ENCODE data around the gene STON2.
"Not testable (repeated sequence)": the region's sequence is repeated elsewhere in the genome, so short reads cannot be mapped to it uniquely, and the experiment has no call there.

STON2 gene

DNA sequence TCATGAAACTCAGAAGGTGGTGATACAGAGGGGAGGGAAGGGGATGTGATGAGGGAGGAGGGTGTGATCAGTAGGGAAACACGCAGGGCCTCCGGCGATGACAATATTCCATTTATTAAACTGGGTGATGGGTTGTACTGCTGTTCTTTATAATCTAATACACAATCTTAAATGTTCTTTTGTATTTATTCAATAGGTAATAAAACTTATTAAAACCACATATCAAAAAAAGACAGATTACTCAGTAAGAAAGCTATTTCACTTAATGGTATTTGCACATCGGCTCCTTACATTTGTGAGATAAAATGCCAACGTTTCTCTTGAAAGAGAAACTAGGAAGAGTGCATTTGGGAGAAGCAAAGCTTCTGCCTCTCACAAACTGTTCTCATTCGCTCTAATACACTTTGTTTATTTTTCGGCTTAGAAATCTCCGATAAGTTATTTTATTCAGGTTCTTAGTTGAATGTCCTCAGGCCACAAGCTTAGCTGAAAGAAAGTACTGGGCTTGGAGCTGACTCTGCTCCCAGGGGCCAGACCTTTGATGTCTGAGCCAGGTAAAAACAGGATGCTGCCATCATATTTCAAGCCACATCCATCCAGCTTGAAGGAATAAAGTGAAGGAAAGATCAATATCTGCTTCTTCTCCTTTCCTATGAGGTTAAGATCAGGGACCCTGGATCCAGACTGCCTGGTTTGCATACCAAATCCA lies 17.5 kb downstream of the STON2 start:
- no peak for DNase-seq (ENCODE audit: low spot score)

DNA sequence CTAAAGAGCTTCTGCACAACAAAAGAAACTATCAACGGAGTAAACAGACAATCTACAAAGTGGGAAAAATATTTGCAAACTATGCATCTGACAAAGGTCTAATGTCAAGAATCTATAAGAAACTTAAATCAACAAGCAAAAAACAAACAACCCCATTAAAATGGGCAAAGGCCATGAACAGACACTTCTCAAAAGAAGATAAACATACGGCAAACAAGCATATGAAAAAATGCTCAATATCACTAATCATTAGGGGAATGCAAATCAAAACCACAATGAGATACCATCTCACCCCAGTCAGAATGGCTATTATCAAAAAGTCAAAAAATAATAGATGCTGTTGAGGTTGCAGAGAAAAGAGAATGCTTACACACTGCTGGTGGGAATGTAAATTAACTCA lies 20.1 kb downstream of the STON2 start:
- DNase-seq (ENCODE audit: low spot score), result not testable (repeated sequence)

DNA sequence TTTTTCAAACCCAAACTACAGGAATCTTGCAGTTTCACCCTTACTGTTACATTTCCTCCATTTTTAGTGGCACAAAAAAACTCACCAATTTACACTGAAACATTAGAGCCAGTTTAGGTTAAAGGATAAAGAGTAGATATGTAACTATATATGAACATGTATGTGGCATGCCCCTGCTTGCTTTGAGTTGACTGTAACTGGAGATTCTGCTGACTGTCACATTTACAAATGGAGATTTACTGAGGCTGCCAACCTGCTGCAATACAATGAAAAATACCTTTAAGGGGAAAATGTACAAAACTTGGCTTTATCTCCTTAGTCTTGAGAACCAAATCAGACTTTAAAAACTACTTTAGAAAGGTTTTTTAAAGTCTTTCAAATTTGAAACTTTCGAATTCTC lies 28.3 kb downstream of the STON2 start:
- DNase-seq (ENCODE audit: low spot score), result no peak

DNA sequence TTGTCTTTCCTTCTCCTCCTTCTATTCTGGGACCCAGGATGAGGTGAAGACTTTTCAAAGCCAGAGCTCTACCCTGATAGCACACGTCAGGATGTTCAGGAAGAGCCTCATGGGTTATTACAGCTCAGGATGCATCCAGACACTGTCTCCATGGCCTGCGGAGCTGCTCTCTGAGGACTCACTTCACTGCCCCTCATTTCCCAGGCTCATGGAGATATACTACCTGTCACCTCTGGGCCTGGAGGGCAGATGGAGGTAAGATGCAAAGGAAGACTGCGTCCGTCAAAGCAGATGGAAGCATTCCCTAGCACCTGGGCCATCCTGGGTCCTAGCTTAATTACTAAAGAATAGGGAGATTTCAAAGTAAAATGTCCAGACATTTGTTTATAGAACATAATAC lies 32.6 kb downstream of the STON2 start:
- no peak for DNase-seq (ENCODE audit: low spot score)

DNA sequence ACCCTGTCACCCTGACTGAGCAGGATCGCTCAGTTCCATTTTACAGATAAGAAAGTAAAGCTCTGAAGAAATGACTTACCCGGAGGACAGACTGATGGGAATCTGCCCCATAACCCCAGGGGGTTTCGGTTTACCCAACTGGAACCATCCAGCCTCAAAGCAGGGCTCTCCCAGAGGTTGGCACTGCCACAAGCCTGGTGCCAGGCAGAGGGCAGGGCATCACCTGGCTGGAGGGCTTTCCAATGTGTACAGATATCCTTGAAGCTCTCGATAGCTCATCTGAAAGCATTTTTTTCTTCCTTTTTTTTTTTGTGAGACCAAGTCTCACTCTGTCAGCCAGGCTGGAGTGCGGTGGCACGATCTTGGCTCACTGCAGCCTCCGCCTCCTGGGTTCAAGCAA lies 33.2 kb downstream of the STON2 start:
- DNase-seq (ENCODE audit: low spot score), result no peak

DNA sequence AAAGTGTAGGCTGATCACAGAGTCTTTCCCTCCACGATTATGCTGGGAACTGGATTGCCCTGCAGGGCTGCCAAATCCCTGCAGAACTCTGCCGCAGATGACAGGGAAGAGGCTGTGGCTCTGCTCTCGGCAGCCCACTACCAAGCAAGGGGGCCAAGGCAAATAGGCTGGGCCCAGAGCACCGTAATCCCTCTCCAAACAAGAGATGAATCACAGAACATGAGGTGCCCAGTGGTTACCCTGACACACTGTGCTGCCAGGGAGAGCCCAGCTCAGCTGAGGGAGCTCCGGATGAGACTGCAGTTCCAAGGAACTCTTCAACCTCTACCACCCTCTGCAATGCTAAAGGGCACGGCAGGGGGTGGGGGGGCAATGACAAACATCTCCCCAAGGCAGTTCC lies 33.9 kb downstream of the STON2 start:
- DNase-seq (ENCODE audit: low spot score), result no peak

DNA sequence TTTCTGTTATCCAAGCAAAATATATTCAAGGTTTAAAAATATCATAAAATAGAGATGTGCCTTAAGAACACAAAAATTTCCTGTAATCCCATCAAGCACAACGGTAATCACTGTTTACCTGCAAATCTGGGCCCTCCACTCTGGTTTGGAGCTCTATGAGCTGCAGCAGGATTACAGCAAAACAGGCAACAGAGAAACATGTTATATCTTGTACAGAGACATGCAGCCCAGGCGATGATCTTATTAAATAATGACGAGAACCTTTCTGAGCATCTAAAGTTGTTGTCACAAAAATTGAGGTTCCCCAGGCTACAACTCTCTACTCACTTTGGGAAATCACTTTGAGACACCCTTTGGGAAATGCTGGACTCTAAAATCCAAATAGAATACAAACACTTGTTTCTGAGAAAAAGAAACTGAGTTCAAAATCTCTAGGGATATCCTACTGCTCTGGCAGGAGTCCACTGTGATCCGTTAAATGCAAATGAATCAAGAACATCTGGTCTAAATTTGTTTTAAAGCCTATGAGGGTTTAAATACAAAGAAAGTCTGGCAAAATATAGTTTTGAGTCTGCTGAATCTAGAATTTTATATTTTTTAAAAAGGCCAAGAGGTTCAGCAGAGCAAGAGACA lies 36.3 kb downstream of the STON2 start:
- no peak for DNase-seq (ENCODE audit: low spot score)

DNA sequence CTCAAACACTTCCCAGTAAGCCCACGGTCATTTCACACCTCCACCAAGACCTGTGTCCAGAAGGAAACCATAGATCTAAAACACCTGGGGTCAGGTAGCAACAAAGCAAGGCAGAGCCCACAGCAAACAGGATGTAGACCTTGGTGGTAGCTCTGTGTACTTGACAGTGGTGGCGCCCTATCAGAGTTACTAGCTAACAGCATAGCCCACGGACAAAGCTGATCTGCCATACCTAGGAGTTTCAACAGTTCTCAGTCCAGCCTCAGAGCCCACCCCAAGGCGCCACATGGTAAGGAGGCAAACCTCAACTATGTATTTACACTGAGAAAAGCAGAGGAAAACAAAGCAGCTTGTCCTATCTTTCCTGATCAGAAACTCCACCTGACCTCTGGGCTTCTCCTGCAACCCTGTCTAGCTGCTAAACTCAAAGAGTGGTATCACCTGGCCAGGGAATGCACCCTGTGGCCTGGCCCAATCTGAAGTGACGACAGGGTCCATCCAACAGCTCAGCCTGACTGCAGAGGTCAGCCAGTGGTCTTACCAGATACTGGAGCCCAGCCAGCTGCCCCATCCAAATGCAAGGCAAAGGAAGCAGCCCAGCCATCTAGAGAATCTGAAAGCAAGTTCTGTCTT lies 46.3 kb downstream of the STON2 start:
- no peak for DNase-seq (ENCODE audit: low spot score)

DNA sequence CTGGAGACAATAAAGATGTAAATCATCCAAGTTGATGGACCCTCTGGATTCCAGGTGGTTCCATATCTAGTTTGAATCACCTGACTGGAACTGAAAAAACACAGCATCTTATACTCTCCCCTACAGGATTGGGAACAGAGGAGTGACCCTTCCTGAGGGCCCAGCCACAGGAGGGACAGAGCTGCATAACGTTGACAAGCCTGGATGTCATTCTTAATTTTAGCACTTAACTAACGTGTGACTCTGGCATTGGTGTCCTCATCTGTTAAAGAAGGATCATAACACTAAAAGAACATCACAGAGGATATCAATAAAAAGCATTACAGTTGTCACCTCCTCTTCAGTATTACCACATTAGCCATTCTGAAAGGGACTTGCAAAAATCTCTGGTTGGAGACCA lies 47.7 kb downstream of the STON2 start:
- DNase-seq (ENCODE audit: low spot score), result no peak

DNA sequence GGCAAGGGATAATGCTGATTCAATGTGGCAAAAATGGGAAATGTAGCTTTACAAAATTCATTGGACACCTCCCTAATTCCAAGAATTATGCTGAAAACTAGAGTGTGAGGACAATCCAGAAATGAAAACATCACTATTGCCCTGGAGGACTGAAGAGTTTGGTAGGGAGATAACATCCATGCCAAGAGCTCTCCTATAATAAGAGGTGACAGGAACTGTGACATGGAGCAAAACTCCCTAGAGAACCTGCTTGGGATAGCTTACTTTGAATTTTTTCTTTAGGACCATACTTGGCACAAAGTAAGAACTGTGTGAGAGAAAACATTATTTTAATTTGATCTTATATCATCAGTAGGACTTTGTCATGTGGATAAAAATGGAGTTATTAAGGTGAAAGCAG lies 48.9 kb downstream of the STON2 start:
- no peak for DNase-seq (ENCODE audit: low spot score)

DNA sequence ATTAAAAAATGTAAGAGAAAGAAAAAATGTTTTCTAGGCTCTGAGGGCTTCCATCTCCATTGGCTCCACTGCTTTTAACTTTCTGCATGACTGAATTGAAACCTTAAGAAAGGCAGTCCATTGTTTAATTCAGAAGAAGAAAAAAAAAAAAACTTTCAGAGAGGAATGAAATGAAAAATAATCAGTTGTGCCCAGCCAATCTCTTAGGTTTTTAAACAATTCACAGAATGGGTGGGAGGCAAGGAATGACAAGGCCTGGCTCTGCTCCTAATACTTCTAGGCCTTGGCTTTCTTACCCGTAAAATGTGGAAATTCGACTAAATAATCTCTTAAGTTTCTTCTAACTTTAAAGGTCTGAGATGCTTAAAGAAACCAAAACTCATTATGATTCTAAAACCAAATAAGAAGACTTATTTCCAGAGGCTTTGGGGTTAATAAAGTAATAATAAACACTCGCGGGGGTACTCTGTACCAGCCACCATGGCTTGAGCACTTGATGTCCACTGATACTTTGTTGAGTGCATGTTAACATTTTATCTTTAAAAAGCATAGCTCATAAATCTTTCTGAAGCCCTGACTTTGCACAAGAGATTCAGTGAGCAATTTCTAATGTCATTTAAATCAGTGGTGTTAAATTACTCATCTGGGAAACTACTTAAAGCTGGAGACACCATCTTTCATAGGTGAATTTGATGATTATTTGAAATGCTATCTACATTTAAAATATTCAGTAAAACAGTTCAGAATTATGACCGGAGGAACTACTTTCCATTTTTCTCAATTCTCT lies 49.6 kb downstream of the STON2 start:
- no peak for DNase-seq (ENCODE audit: low spot score)

DNA sequence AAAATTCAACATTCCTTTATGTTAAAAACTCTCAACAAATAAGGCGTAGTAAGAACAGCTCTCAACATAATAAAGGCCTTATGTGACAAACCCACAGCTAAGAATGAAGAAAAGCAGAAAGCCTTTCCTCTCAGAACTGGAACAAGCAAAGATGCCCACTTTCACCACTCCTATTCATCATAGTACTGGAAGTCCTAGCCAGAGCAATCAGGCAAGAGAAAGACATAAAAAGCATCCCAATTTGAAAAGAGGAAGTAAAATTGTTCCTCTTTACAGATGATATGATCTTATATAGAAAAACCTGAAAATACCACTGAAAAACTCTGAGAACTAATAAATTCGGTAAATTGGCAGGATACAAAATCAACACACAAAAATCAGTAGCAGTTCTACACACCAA lies 52.1 kb downstream of the STON2 start:
- no peak for DNase-seq (ENCODE audit: low spot score)

DNA sequence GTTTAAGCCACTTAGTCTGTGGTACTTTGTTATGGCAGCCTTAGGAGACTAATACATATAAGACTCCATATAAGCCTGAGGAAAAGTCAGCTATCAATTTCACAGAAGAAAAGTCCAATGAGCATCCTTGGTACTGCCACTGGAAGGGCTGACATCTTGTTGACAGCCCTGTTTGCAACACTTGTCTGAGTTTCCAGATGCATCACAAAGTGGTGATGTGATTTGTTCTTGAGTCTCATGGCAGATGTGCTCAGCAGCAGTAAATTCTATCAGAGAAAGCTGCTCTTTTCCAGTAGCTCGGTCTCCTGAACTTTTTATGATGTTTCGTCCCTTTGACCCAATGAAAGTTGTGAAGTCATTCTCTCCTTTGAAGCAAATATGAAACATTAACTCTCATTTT lies 54.3 kb downstream of the STON2 start:
- DNase-seq (ENCODE audit: low spot score), result no peak

DNA sequence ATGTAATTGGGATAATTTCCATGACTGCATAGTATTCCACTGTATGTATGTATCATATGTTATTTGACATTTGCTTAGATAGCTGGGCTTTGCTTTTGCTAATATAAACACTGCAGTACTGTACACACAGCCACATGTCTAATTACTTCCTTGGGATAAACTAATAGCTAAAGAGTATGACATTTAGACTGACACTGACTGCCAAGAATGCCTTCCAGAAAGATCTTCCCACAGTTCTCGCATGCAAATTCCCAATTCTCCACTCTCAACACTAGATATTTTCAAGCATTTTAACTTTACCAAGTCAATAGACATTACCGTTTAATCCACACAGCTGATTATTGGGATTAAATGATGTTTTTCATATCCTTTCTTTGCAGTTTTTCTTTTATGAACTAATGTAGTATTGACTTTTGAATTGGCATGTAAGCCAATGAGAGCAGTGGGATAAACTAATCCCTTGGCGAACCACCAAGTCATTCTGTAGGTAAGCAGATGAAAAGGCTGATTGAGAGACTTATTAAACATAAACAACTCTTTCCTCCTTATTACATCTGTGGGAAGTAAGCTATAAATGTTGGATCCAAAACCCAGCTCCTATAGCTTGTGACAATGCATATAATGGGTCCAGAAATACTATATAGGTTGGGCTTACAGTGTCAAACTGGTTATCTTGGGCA lies 55.5 kb downstream of the STON2 start:
- DNase-seq (ENCODE audit: low spot score), result no peak

DNA sequence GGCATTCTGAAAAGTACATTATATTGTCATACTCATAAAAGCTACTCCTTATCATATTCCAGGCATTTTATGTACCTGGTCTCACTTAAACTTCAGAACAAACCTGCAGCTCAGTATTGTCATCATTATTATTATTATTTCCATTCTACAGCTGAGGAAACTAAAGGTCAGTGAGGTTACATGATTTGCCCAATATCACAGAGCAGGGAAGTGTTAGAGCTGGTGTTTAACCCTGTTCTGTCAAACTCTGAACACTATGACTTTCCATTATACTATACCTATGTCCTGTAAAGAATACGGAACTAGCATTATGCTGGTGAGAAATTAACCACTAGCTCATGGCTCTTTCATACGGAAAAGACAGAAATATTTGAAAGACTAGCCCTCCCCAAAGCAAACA lies 56.4 kb downstream of the STON2 start:
- no peak for DNase-seq (ENCODE audit: low spot score)

DNA sequence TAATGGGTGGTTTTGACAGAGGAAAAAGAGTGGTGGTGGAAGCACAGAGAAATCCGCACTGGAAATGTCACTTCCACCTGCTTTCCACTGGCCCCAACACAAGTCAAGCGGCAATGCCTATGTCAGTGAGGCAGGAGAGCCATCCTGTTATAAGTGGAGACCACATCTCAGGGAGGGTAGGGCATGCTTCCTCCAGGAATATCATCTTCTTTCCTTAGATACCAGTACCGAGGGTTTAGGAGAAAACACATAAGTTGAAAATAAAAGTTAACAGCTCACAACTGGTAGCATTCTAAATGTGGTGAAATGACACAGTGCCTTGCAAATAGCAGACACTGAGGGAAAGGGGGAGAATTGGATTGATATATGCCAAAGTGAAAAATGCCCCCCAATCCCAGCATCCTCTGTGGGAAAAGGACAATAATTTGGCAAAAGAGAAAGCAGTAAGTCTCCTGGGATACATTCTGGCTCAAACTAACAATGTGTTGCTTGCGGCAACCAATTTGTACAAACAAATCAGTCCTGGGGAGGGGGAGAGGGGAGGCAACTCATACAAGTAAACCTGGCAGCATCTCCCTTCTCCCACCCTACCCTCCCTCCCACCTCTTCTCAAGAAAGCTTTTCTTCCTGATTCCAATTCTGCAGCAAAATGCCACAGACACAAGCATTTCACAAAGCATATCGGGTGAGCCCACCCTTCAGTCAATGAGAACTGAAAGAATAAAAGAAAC lies 57.1 kb downstream of the STON2 start:
- no peak for DNase-seq (ENCODE audit: low spot score)

DNA sequence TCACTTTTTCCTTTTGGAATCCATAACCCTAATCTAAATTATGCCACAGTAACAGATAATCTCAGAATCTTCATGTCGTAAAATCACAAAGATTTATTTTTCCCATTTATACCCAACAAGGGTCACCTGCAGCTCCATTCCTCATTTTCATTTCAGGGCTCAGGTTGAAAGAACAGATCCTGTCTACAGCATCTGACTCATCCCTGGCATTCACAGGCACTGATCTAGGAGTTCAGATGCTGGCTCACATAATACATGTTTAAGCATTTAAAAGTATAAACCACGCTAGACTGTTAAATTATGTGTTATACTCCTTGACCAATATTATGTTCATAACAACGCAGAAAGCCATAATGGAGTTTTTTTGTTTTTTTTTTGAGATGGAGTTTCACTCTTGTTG lies 58.3 kb downstream of the STON2 start:
- no peak for DNase-seq (ENCODE audit: low spot score)

DNA sequence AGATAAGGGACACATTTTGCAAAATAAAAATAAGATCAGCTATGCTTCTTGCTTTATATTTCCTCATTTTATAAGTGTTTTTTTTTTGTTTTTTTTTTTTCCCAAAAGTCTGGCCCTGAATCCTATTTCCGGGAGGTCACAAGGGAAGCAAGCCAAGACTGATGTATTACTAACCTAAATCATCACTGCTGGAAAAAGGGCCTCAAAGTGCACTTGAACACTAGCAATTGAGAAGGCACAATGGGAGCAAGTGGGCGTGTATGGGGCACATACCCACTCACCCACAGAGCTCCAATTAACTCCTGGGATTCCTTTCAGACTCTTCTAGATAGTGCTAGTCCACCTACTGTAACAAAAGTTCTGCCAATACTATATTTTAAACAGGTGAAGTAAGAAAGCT lies 58.8 kb downstream of the STON2 start:
- DNase-seq (ENCODE audit: low spot score), result no peak

DNA sequence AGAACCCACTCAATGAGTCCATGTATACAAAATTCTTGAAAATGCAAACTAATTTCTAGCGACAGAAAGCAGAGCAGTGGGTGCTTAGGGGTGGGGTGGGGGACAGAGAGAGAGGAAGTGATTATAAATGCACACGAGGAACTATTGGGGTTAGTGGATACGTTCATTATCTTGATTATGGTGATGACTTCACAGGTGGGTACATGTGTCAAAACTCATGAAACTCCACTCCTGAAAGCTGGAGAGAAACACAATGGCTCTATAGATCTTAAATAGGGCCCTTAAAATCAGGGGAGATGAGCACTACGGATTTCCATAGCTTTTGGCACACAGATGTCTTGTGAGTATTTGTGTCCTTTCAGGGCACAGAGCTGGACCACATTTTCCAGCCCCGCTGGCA lies 59.9 kb downstream of the STON2 start:
- no peak for DNase-seq (ENCODE audit: low spot score)

DNA sequence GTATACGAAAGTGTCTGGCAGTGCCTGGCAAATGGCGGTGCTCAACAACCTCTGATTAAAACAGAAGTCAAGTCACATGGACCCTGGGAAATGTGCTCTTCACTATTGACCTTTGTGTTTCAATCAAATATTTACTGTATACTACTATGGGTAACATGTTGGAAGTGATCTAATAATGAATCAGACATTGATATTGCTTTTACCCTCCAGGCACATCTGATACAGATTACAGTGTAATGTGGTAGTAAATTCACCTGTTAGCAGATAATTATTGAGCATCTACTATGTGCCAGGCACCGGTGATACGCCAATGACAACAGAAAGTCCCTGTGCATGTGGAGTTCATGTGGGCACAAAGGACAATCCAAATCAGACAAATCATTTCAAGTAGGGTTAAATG lies 63.1 kb downstream of the STON2 start:
- DNase-seq (ENCODE audit: low spot score), result no peak

DNA sequence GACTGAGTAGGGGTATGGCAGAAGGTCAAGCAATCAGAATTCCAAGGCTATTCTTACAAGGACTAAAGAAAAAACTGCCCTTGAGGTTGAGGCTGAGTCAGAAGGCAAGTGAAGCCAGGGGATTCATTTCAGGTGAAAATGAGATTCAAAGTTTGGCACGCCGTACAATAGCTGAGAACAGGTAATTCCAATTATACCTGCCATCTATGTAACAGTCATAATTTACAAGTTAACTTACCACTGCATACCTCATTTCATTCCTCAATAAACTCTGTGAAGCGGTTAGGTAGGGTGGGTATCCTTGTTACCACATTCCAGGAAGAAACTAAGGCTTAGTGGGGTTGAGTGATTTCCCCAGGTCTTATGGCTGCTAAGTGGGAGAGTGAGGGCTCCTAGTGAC lies 64.1 kb downstream of the STON2 start:
- DNase-seq (ENCODE audit: low spot score), result no peak

DNA sequence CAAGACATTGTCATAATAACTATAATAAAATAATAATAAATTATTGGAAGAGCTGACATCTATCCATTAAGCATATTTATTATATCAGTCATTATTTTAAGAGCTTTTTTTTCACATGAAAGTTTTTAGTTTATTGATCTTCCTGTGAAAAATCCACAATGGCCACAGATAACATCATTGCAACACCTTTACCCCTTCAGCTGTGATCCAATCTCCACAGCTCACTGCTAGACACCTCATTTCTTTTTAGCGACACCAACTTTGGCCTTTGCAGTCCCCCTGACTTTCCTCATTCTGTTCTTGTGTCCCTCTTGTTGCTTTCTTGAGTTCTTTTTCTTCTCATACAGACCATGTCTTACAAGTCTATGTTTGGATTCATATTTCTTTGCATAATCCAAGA lies 67.4 kb downstream of the STON2 start:
- DNase-seq (ENCODE audit: low spot score), result no peak
